GM18511 (cell line): Measurements from ENCODE around the gene C10orf95.
A peak's percentile ranks its signal among the peaks of the same experiment; 100 is the strongest.

Source experiments
- ATAC-seq: cut with Tn5 transposase; IDR thresholded peaks from one replicate; pipeline ENCODE4 v1.9.1; 2021; ENCODE audit warnings: mild to moderate bottlenecking, moderate library complexity; ENCODE audit not compliant: unreplicated experiment

Gene C10orf95

DNA sequence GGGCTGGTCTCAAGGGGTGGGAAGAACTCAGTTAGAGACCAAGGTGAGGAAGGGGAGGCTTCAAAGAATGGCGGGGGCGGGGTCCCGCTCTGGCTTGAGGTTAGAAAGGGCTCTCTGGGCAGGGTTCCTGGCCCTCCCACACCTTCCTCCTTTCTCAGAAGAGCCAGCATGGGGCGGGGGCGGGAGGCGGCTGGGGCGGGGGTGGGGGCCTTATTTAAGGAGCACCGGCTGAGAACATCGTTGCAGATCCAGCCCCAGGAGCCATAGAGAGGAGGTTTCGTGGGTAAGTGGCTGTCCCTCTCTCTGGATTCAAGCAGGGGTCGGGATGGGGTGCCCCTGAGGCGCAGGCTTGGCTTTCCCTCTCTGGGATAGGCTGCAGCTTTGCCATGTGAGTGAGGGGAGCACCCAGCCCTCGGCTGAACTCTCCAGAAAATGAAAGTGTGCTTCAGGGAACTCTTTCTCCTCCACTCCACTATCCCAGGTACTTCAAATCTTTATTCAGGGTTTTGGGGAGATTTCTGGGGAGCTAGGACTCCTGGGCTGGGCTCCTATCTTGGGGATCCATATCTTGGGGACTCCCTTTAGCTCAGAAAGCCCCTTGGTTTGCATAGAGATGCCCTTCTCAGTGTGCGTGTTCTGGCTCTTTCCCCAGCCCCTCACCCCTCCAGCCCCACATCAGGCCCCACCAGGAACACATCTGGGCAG is 15.7 kb downstream of the C10orf95 start:
- ATAC-seq, result no peak

DNA sequence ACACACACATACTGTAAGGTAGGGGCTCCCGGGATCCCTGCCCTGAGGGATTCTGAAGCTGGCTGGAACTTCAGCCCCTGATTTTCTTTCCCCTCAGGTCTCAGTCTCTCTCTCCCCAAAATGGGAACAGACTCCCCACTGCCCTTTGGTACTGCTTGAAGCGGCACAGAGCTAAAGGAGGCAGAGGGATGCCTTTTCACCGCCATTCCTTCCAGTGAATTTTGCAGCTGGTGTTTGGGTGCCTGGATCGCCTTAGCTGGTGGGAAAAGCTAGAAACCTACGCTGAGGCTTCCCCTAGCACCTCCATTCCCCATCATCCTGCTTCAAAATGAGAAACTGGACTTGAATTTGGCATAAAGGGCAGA is 16.2 kb downstream of the C10orf95 start:
- no peak for ATAC-seq

DNA sequence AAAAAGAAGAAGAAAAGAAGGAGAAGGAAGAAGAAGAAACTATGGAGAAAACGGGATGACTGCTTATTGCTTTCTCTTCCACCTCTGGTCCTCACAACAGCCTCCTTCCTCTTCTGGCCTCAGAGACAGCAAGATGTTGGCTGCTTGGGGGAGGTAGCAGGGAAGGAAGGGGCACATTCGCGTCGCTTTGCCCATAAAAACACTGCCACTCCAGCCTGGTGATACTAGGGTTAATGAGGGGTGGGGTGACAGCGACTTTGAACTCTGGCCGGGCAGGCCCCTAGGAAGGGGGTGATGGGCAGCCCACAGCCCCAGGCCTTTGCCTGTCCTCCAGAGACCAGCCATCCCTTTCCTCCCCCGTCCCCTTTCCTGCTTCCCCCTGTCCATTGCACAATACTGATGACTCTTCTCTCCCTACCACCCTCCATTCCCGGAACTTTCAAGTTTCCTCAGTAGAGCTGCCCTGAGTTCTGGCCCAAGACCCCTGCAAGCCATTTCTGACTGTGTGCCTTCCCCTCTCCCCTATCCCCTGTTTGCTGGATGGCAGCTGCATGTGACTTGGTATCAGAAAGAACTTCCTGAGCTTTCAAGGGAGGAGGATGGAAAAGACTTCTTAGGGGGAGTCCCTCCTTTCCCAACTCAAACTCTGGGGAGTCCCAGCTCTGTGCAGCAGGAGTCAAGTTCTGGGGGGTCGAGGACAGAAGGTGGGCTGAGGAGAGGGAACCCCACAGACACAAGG is 16.8 kb downstream of the C10orf95 start:
- ATAC-seq, result no peak

DNA sequence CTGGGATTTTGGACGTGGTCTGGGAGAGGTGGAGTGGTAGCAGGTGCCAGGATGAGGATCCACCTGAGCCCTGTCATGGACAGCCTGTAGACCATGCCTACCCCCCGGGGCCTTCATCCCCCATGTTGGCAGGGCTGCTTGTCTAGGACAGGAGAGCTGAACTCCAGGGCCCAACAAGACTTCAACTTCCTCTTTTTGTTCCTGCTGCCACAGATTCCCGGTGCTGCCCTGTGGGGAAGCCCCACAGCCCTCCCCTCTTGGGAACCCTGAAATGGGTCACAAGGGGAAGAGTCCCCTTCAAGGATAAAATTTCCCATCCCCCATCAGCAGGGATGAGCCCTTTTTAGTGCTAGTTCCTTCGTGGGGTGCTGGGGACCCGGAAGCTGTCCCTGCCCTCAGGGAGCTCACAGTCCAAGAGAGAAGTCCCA is 17.7 kb downstream of the C10orf95 start:
- no peak for ATAC-seq

DNA sequence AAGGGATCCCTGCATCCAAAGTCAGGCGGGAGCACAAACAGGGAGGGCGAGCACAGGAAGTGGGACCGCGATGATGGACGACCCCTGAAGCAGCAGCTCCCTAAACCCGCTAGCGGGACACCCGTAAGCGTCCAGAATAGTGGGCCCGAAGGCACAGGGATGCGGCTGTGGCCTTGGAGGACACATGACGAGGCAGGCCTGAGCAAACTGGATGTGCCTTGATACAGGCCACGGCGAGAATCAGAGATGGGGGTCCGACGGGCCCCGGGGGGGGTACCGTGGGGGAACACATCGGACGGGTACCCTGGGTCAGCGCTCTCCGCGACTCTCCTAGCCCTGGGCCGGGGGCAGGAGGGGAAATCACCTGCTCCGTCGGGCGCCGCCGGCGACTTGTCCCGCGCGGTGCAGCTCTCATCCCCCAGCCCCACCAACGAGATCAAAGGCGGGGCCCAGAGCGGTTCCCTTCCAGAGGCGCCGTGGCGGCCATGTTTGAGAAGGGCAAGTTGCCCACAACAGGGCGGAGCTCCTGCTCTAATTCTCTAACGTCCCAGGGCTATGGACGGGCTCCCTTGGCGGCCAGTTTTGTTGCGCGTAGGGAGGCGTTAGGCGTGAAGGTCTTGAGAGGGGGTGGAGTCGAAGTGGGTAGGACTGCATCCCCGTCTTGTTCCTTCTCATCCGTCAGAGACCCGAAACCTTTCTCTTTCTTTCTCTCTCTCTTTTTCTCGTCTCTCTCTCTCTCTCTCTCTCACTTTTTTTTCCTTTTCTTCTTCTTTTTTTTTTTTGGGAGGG is 19.0 kb downstream of the C10orf95 start, which contains the start of gene CUEDC2:
Gene CUEDC2, minus strand, starts transcription at position 413 of the 789 bp plus-strand sequence. CDS start 7,386 bp downstream, outside the sequence.
- peak; percentile 79 for ATAC-seq

DNA sequence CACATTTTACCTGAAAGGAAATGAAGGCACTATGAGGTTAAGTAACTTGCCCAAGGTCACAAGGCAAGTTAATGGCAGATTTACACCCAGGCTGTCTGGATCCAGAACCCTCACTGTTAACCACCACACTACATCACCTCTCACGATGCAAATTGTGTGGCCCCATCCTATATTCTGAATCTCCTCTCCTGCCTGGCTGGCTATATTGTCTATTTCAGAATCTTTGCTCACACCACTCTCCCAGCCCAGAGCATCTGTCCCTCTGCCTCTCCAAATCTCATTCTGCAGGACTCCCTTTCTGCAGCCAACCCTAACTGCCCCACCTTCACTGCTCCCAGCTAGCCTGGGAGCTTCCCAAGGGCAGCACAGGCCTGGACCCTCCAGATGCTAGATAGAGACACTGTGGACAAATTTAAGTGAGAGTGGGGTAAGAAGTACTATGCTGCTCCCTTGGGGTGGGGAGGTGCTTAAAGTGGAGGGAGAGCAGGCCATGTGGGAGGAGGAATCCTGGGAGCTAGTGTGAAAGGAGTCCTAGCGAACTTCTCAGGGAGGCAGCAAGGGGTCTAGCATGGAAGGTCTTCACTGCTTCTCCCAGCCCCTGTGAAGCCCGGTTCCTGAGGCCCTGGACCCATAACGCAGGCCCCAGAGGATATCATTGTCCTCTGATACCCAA is 19.8 kb downstream of the C10orf95 start:
- no peak for ATAC-seq

DNA sequence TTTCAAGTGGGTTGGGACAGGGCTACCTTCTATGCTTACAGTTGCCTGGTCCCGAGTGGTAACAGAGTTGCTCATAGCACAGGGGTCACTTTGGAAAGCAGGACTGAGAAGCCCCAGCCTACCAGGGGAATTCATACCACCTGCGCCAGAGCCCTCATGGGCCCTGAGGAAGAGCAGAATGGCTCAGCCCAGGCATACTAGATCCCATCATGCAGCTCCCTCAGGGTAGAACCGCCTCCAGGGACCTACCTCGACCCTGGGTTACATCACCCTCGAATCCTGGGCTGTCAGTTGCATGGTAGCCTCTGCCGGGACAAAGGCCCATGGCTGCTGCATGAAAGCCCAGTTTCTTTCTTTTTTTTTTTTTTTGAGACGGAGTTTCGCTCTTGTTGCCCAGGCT is 21.9 kb downstream of the C10orf95 start:
- no peak for ATAC-seq

DNA sequence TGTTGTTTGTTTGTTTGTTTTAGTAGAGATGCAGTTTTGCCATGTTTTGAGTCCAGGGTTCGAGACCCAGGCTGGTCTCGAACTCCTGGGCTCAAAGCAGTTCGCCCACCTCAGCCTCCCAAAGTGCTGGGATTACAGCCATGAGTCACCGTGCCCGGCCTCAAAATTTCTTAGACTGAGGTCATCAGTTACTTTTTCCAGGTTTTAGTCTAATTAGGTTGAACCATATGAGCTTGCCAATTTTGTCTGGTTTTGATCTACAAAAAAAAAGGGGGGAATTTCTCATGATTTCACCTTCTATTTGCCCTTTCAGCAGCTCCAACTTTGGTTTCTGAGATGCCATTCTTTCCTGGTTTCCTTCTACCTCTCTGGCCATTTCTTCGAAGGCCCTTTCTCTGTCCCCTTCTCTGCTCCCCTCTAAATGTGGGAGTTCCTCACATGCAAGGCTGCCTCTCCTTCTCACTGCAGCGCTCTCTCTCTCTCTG is 24.5 kb downstream of the C10orf95 start:
- ATAC-seq, result no peak

DNA sequence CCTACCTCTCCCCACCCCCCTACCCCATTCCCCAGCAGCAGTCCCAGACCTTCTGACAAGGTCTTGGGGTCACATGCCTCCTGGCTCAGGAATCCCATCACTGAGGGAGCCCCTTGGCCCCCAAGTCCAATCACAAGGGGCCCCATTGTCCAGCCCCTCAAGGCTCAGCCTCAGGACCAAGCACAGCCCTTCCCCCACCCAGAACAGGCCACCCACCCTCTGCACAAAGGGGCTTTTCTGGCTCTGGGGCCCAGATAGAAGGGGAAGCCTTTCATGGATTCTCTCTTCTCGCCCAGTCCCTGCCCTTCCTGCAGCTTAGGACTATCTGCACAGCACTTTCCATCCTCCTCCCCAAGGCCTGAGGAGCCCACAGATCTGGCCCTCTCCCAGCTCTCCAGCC is 25.9 kb downstream of the C10orf95 start:
- ATAC-seq, result no peak

DNA sequence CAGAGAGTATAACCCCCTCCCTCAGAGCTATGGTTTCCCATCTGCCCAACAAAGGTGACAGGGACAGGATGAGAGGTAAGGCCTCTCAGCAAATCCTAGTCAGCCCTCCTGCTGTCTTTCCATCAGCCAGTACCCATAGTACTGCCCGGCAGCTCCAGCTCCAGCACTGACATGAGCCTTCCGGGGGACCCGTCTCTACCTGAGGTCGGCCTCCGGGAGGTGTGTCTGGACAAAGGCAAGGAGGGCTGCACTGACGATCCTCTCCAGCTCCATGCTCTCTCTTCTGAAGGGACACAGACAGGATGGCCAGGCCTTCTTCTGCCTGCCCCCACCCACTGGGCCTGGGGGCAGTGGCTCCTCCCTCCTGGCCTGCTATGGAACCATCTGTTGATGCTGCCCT is 26.4 kb downstream of the C10orf95 start:
- ATAC-seq, result no peak

DNA sequence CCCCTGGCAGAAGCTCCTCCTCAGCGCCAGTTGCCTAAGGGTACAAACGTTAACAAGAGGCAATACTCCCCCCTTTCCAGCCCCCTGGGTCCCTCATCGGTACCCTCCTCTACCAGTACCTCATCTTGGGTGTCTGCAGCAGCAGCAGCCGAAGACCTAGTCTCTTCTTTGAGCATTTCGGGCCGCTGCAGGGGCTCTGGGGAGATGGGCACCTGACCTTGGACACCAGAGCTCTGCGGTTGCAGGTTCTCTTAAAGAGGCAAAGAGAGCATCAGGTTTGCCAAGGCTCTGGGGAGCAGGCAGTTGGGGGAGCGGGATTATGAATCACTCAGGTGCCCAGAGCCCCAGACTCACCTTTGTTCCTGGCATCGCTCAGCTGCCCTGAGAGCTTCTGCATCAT is 27.2 kb downstream of the C10orf95 start:
- ATAC-seq, result no peak

DNA sequence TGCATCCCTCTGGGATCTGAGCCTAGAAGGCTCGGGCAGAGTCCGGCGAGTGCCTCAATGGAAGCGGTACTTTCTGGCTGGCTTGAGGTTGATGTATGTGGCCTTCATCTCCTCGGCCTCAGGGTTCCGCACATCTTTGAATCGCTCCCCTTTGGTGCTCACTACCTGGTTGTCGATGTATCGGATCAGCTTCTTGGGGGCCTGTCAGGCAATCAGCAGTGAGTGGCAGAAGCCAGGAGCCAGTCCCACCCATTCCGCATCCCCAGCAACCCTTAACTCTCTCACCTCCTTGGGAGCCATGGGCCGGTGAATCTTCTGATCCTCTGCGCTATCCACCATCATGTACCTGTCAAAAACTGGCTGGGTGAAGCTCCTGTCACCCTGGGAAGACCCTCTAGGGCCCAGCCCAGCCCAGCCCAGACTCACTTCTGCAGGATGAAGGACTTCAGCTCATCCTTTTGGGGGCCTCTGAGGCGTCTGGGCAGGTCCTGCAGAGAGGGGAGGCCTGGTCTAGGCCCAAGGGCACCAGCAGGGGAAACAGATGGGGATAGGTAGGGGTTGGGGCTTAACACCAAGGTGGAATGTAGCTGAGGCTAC is 27.9 kb downstream of the C10orf95 start:
- no peak for ATAC-seq

DNA sequence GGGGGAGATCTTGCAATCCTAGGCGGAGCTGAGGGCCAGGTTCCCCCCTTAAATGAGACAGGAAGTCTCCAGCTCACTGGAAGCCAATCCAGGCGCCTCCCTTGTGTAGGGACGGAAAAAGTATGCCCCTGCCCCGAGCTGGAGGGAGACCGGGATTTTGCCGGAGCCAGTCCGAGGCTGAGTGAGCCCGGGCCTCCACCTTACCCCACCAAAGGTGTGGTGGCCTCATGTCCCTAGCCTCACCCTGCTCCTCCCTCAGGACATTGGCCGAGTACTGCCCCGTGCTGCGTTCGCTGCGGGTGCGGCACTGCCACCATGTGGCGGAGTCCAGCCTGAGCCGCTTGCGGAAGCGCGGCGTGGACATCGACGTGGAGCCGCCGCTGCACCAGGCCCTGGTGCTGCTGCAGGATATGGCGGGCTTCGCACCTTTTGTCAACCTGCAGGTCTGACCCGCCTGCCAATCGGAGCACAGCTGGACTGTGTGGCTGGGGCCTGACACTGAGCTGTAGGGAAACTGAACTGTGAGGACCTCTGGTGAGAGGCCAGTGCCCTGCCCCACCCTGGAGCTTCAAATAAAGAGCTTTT is 28.7 kb downstream of the C10orf95 start:
- peak; percentile 47 for ATAC-seq

DNA sequence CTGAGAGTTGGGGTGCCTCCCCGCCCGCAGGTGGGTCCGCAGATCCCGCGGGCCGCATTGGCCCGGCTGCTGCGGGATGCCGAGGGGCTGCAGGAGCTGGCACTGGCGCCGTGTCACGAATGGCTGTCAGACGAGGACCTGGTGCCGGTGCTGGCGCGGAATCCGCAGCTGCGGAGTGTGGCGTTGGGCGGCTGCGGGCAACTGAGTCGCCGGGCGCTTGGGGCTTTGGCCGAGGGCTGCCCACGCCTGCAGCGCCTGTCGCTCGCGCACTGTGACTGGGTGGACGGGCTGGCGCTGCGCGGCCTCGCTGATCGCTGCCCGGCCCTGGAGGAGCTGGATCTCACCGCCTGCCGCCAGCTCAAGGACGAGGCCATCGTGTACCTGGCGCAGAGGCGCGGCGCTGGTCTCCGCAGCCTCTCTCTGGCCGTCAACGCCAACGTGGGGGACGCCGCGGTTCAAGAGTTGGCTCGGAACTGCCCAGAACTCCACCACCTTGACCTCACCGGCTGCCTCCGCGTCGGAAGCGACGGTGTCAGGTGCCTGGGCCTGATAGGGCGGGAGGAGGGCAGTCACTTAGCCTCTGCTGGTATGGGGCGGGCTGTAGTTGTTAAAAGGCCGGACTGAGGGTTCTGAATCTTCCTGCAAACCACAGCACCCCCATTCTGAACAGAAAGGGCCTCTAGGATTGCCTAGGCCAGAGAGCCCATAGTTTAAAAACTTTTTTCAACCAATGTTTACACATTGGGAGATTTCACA is 29.4 kb downstream of the C10orf95 start:
- peak; percentile 6 for ATAC-seq

DNA sequence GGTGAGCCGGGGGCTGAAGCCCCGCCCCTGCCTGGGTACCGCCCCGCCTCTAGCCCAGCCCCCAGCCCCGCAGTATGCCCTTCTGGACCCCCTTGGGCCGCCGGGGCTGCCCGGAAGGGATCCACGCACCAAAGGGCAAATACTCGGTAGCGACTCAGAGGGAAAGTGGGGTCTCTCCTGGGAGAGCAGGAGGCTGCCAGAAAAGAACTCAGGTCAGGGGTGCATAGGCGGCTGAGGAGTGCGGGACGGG is 29.9 kb downstream of the C10orf95 start:
- no peak for ATAC-seq

DNA sequence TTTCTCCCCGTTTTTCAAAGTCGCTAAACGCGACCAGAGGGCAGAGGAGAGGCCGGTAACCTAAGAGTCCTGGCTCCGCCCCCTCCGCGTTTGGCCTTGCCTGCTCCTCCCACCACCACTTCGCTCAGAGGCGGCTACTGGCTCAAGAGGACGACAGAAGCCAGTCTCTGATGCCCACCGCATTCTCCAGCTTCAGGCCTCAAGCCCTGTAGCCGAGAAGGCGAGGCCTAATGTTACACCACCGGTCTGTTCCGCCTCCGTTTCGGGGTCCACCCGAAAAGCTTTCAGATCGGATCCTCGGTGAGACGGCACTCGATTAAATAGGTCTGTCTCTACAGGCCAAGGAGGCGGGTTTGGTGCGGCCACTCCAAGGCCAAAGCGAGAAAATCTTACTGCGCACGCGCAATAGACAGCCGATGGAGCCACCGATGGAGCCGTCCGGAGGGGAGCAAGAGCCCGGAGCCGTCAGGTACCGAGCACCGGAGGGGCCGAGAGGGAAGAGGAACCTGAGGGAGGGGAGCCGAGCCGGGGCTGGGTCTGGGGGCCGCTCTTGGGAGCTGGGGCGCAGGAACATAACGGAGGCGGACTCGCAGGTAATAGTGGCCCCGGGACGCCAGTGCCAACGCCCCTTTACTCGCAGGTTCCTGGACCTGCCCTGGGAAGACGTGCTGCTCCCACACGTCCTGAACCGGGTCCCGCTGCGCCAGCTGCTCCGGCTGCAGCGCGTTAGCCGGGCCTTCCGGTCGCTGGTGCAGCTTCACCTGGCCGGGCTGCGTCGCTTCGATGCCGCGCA is 30.4 kb downstream of the C10orf95 start, which contains the start of gene FBXL15:
Gene FBXL15, plus strand, starts transcription at position 123 of the 793 bp plus-strand sequence. Its CDS starts 294 bp downstream, at position 417.
- peak; percentile 72 for ATAC-seq

DNA sequence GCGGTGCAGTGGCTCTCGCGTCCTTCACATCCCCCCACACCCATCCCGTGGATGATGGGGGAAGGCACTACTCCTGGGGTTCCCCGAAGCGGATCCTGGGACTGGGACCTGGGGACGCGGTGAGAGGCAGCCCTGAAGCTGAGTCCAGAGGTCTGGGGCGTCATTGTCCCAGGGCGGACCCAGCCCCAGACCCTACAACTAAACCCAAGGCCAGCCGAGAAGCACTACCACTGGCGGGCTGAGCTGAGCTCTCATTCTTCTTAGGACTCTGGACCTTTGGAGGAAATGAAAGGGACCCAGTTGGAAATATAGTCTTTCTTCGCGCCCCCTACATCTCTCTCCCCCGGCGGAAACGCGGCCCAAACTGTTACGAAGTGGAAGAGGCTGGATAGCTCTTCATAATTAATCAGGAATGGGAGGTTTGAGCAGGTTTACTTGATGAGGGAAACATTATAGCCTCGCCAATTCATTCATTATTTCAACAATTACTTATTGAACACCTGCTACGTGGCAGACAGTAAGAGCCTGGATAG is 31.1 kb downstream of the C10orf95 start:
- ATAC-seq, result no peak
